Nephron progenitor cell (in vitro differentiated cells): Measurements from ENCODE around the gene CRTC2.

Source experiments
- DNase-seq: peaks from one replicate; pipeline ENCODE4 v3.0.0; 2021
- H3K27ac Mint-ChIP-seq: 2 replicates; pipeline ENCODE4 v1.8.0; 2021; ENCODE audit warnings: mild to moderate bottlenecking, moderate library complexity, mixed read lengths
- H3K27me3 Mint-ChIP-seq: 2 replicates; pipeline ENCODE4 v1.8.0; 2021; ENCODE audit warnings: mild to moderate bottlenecking, low read depth, mixed read lengths; ENCODE audit not compliant: poor library complexity
- H3K36me3 Mint-ChIP-seq: 2 replicates; pipeline ENCODE4 v1.8.0; 2021; ENCODE audit warnings: low read depth, mixed read lengths
- H3K4me1 Mint-ChIP-seq: 2 replicates; pipeline ENCODE4 v1.8.0; 2021; ENCODE audit warnings: mixed read lengths
- H3K4me3 Mint-ChIP-seq: 2 replicates; pipeline ENCODE4 v1.8.0; 2021; ENCODE audit warnings: mild to moderate bottlenecking, moderate library complexity, mixed read lengths
- H3K9me3 Mint-ChIP-seq: 2 replicates; pipeline ENCODE4 v1.8.0; 2021; ENCODE audit warnings: mild to moderate bottlenecking, moderate library complexity, mixed read lengths
- TF ChIP-seq, protein P1 (sequence below): fragments of 200-600 bp; sonication (generic); IDR thresholded peaks from 2 replicates; pipeline ENCODE4 v1.5.0; 2021; ENCODE audit warnings: antibody characterized with exemption

Gene CRTC2

DNA sequence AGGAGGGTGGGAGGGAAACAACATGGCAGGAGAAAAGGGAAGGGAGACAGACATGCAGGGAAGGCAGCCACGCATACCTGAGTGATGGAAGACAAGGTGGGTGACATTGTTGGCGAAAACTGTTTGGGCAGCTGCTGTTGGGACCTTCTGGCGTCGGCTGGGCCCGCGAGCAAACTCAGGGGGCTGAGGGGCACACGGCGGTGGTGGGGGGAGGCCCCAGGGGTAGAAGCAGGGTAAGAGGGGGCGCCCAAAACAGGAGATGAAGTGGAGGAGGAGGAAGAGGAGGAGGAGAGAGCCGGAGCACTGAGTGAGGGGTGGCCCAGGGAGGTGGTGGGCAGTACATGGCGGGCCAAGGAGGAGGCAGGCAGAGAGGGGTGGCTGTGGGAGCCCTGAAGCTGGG lies 7.2 kb downstream of the CRTC2 start:
- Mint-ChIP-seq H3K4me3 (no peak overlapping the region), H3K4me1 (peaks cover 35% of the 10 kb centered on the region), H3K9me3 (no peaks in the 10 kb centered on the region), H3K27ac (no peak overlapping the region), H3K27me3 (no peaks in the 10 kb centered on the region), H3K36me3 (peaks cover 36% of the 10 kb centered on the region)
- TF ChIP-seq, protein P1, sequence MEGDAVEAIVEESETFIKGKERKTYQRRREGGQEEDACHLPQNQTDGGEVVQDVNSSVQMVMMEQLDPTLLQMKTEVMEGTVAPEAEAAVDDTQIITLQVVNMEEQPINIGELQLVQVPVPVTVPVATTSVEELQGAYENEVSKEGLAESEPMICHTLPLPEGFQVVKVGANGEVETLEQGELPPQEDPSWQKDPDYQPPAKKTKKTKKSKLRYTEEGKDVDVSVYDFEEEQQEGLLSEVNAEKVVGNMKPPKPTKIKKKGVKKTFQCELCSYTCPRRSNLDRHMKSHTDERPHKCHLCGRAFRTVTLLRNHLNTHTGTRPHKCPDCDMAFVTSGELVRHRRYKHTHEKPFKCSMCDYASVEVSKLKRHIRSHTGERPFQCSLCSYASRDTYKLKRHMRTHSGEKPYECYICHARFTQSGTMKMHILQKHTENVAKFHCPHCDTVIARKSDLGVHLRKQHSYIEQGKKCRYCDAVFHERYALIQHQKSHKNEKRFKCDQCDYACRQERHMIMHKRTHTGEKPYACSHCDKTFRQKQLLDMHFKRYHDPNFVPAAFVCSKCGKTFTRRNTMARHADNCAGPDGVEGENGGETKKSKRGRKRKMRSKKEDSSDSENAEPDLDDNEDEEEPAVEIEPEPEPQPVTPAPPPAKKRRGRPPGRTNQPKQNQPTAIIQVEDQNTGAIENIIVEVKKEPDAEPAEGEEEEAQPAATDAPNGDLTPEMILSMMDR: no peak
- no peak for DNase-seq

- peak within 1 kb of the TSS; percentile 88 for H3K27ac Mint-ChIP-seq
- H3K4me3 Mint-ChIP-seq: peak within 1 kb of the TSS; percentile 86
- H3K9me3 Mint-ChIP-seq: no peaks in the 10 kb centered on the region
- DNase-seq: peak; percentile 87
- H3K36me3 Mint-ChIP-seq: peaks cover 20% of the 10 kb centered on the region
- TF ChIP-seq, protein P1: peak; percentile 88
- H3K27me3 Mint-ChIP-seq: no peaks in the 10 kb centered on the region
- H3K4me1 Mint-ChIP-seq: peaks cover 36% of the 10 kb centered on the region
Measured at GRCh38 chr1:153946622-153947241, 11.7 kb downstream of the CRTC2 start, which contains the start of gene DENND4B. Gene DENND4B (minus strand): TSS chr1:153946718. CDS start chr1:153944374, 2,344 bp downstream.

GRCh38 chr1:153945795-153946621 lies 12.4 kb downstream of the CRTC2 start:
- Mint-ChIP-seq H3K27ac (peak overlapping the region; percentile 88), H3K4me3 (peak overlapping the region; percentile 86)

GRCh38 chr1:153945131-153945794 lies 13.1 kb downstream of the CRTC2 start:
- TF ChIP-seq, protein P1: no peak
- H3K27me3 Mint-ChIP-seq: no peaks in the 10 kb centered on the region
- H3K4me1 Mint-ChIP-seq: peaks cover 36% of the 10 kb centered on the region
- no peaks in the 10 kb centered on the region for H3K9me3 Mint-ChIP-seq
- peak overlapping the region; percentile 88 for H3K27ac Mint-ChIP-seq
- peaks cover 17% of the 10 kb centered on the region for H3K36me3 Mint-ChIP-seq
- peak overlapping the region; percentile 86 for H3K4me3 Mint-ChIP-seq
- no peak for DNase-seq

More at GRCh38 chr1:153945795-153946621, 12.4 kb downstream of the CRTC2 start:
- Mint-ChIP-seq H3K9me3 (no peaks in the 10 kb centered on the region), H3K27me3 (no peaks in the 10 kb centered on the region), H3K36me3 (peaks cover 17% of the 10 kb centered on the region), H3K4me1 (peaks cover 36% of the 10 kb centered on the region)
- TF ChIP-seq, protein P1: no peak
- DNase-seq: peak; percentile 62

DNA sequence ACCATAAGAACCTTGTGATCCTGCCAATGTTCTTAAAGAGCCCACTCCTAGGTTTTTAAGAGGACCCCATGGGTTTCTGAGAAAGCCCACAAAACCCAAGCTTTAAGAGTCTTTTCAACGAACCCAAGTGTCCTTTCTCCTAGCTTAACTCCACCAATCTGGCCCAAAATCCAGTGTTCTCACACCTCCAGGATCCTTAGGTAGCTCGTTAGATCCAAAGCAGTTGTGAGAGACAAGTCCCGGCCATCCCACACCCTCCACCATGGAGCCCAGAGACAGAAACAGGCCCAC lies 13.6 kb downstream of the CRTC2 start:
- TF ChIP-seq, protein P1: no peak
- Mint-ChIP-seq H3K27me3 (no peaks in the 10 kb centered on the region), H3K27ac (no peak overlapping the region)

More for the DNA sequence above, 13.6 kb downstream of the CRTC2 start:
- Mint-ChIP-seq H3K9me3 (no peaks in the 10 kb centered on the region), H3K36me3 (peaks cover 19% of the 10 kb centered on the region), H3K4me3 (peak overlapping the region; percentile 86), H3K4me1 (peaks cover 36% of the 10 kb centered on the region)
- DNase-seq: no peak
